Stimulated activated effector memory CD8-positive, alpha-beta T cell treated with anti-CD3 and anti-CD28 coated beads, Interleukin-12 subunit alpha, Interleukin-12 subunit beta, amount 100 ng/mL, for 72 hours (primary cell): Measurements from ENCODE around the gene C20orf144.

Source experiments
- ATAC-seq: fragments of 150-1000 bp; cut with Tn5 transposase; 2 replicates; pipeline ENCODE4 v1.10.0; 2021
- DNase-seq, 2 donors: peaks; one replicate each; pipeline ENCODE4 v3.0.0; 2021 to 2022; ENCODE audit warnings: low spot score in 2 of 2
- H3K27ac Mint-ChIP-seq: one replicate; pipeline ENCODE4 v1.8.0; 2022; ENCODE audit warnings: mild to moderate bottlenecking, mixed read lengths
- H3K36me3 Mint-ChIP-seq: one replicate; pipeline ENCODE4 v1.8.0; 2022; ENCODE audit warnings: mild to moderate bottlenecking, mixed read lengths
- H3K4me1 Mint-ChIP-seq: one replicate; pipeline ENCODE4 v1.8.0; 2022; ENCODE audit warnings: mixed read lengths
- H3K4me3 Mint-ChIP-seq: one replicate; pipeline ENCODE4 v1.8.0; 2022; ENCODE audit warnings: mild to moderate bottlenecking, mixed read lengths
- H3K9me3 Mint-ChIP-seq: one replicate; pipeline ENCODE4 v1.8.0; 2022; ENCODE audit warnings: mixed read lengths

Gene C20orf144

DNA sequence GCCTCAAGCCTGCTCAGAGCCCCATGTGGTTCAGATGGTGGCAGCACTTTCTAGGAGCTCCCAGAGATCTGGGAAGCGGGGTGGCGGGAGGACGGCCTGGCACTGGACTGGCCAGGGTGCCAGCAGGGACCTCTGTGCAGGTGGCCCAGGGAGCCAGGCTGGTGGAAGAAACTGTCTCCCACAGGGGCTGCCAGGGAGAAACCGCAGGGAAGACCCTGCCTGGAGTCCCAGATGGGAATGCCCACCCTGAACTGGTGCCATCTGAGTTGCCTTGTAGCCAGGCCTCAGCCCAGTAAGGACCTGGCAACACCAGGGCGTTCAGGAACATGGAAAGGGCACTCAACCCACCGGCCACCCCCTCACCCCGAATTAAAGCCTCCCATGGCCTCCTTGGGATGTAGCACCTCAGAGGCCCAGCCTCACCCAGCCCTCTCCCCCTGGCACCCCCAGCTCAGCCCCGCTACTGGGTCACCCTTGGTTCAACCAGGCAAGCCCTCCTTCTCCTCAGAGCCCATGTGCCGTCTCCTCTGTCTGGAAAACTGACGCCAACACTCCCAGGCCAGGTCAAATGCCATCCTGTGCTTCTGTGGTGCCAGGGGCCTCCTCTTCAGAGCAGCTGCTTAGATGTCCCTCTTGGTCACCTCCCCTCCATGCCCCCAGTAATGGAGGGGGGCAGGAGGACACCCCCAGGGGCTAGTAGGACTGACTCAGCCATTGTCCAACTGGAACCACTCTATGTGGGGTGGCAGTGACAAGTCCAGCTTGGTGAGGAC, 5.9 kb upstream of the C20orf144 start:
- Mint-ChIP-seq H3K9me3 (no peaks in the 10 kb centered on the region), H3K4me3 (no peak overlapping the region), H3K27ac (no peak overlapping the region), H3K36me3 (no peaks in the 10 kb centered on the region), H3K4me1 (peaks cover 23% of the 10 kb centered on the region)
- DNase-seq: no peak
- no peak for ATAC-seq

DNA sequence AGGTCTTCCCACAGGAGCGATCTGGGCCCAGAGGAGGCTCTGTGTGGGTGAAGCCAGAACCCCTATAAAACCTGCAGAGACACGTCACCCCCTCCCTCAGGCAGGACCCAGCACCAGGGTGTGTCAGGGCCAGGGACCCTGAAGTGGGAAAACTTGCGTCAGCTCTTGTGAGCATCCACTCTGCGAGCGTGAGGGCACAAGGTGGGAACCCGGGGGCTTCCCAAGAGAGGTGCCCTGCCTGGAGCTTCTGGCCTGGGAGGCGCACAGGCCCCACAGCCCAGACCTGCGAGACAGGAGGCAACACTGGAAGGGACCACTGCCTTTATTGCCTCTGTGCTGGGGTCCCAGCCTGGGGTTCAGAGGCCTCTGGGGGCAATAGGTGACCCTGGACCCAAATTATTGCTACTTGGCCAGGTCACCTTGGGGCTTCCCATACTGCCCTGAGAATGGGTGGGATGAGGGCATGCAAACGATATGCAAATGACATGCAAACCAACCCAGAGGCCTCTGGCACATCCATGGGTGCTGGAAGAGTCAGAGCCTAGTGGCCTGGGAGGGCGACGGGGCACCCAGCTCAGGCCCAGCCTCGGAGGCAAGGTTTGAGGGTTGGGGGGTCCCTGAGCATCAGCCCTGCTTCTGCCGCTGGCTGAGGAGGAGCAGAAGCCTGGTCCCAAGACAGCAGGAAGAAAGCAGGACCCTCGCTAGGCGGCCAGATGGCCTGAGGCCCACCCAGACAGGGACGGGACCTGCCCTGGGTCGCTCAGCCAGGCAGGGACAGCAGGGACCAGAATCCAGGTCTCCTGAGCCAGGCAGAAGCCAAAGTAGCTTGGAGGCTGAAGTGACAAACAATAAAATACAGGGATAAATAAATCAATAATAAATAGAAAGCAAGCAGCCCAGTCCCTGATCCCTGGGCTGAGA, 5.1 kb upstream of the C20orf144 start:
- H3K4me3 Mint-ChIP-seq: no peak overlapping the region
- no peaks in the 10 kb centered on the region for H3K9me3 Mint-ChIP-seq
- no peaks in the 10 kb centered on the region for H3K36me3 Mint-ChIP-seq
- no peak for DNase-seq
- peaks cover 14% of the 10 kb centered on the region for H3K4me1 Mint-ChIP-seq
- no peak overlapping the region for H3K27ac Mint-ChIP-seq
- no peak for ATAC-seq

DNA sequence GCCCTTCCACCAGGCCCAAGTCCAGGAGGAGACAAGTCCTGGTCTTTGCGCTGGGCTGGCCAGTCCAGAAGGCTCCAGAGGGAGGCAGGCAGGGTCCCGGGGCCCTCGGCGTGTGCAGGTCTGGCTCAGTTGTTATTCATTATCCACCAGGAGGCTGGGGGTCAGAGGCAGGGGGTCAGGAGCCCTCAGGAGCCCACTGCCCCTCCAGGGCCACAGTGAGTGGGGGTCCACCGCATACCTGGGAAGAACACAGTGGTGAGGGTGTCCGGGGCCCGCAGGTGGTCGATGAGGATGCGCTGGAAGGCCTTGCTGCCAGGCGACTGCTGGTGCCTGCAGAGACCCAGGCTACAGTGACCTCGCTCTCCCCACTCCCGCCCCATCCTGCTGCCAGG, 4.4 kb upstream of the C20orf144 start:
- Mint-ChIP-seq H3K36me3 (no peaks in the 10 kb centered on the region), H3K27ac (no peak overlapping the region), H3K4me1 (peaks cover 12% of the 10 kb centered on the region), H3K4me3 (no peak overlapping the region), H3K9me3 (no peaks in the 10 kb centered on the region)
- ATAC-seq: no peak
- DNase-seq: no peak

DNA sequence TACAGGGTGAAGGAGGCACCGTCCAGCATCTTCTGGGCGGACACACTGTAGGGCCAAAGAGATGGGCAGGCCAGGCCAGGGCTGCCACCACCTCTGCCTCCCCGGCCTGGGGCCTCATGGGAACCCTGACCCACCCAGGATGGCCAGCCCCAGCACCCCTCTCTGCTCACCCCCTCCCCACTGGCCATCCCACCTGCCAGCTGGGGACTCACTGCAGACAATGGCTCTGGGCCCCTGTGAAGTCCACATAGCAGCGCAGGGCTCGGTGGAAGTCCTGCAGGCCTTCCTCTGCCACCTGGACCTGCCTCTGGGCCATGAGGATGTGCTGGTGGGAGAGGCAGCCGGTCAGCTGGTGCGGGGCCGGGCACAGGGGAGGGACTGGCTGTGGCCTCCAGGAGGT, 3.6 kb upstream of the C20orf144 start:
- no peaks in the 10 kb centered on the region for H3K36me3 Mint-ChIP-seq
- H3K4me3 Mint-ChIP-seq: no peak overlapping the region
- DNase-seq: no peak
- no peak for ATAC-seq
- no peak overlapping the region for H3K27ac Mint-ChIP-seq
- H3K4me1 Mint-ChIP-seq: peaks cover 8% of the 10 kb centered on the region
- H3K9me3 Mint-ChIP-seq: no peaks in the 10 kb centered on the region

DNA sequence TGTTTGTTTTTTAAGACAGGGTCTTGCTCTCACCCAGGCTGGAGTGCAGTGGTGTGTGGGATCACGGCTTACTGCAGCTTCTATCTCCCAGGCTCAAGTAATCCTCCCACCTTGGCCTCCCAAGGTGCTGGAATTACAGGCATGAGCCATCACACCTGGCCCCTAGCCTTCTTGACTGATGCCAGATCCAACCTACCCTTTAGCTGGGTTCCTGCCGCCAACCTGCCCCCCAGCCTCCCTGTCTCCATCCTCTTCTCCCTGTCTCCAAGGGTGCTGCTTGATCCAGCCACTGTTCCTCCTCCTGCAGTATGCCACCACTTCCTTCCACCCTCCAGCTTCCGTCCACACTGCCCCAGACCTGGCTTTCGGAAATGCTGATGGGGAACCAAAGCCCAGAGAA, 3.2 kb upstream of the C20orf144 start:
- Mint-ChIP-seq H3K27ac (peak overlapping the region; percentile 81), H3K36me3 (no peaks in the 10 kb centered on the region), H3K9me3 (no peaks in the 10 kb centered on the region), H3K4me1 (peaks cover 7% of the 10 kb centered on the region), H3K4me3 (no peak overlapping the region)
- DNase-seq (no peak), ATAC-seq (no peak)

DNA sequence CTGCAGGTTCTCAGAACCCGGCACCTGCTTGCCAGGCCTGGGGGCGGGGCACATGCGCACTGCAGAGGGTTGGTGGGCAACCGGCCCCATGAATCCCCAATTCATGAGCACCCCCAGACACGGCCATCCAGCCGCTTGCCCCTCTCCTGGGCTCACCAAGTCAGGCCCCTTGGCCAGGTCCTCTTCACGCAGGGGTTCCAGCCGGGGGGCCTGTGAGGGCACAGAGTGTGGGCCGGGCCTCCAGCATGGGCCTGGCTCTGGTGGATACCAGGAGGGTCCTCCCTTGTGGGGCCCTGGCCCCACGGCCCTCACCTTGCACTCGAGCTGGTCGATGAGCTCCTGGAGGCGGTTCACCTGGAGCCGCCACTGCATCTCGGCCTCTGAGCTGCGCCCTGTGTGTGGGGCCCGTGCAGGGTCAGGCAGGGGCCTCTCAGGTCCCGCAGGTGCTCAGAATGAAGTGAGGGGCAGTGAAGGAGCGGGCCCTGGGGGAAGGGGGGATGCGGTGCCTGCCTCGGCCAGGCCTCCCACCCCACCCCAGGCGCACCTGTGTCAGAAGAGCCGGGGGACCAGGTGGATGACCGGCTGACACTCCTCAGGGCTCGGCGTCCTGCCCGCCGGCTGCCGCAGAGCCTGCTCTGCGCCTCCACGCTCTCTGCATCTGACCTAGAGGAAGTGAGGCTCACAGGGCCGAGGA, 2.6 kb upstream of the C20orf144 start:
- DNase-seq (no peak), ATAC-seq (no peak)
- H3K27ac Mint-ChIP-seq: peak overlapping the region; percentile 81
- H3K4me1 Mint-ChIP-seq: peaks cover 12% of the 10 kb centered on the region
- H3K4me3 Mint-ChIP-seq: no peak overlapping the region
- no peaks in the 10 kb centered on the region for H3K36me3 Mint-ChIP-seq
- H3K9me3 Mint-ChIP-seq: no peaks in the 10 kb centered on the region

DNA sequence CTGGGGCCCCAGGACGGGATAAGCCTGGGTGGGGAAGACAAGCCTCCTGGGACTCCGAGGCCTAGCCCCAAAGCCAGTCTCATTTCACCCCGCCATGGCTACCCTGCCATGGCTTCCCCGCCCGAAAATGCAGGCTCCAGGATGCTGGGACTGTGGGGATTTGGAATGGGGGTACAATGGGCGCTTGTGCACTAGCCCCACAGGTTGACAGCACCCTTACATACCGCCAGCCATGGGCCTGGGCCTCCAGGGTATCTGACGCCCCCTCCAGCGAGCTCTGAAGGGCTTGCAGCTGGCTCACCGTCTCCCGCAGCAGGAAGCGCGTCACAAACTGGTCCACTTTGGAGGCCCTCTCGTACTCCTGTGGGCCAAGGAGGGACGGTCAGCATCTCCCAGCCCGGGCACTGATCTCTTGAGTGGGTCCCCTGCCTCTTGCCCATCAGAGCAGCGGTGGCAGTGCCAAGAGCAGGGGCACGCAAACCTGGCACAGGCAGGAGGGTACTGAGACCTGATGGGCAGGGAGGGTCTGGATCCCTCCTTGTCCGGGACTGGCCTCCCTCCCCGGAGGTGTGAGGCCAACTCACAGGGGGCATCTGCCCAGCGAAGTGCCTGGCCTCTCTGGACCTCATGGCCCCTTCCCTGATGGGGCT, 2.0 kb upstream of the C20orf144 start:
- Mint-ChIP-seq H3K4me3 (no peak overlapping the region), H3K4me1 (peaks cover 19% of the 10 kb centered on the region), H3K27ac (no peak overlapping the region), H3K36me3 (no peaks in the 10 kb centered on the region), H3K9me3 (no peaks in the 10 kb centered on the region)
- ATAC-seq (no peak), DNase-seq (no peak)

DNA sequence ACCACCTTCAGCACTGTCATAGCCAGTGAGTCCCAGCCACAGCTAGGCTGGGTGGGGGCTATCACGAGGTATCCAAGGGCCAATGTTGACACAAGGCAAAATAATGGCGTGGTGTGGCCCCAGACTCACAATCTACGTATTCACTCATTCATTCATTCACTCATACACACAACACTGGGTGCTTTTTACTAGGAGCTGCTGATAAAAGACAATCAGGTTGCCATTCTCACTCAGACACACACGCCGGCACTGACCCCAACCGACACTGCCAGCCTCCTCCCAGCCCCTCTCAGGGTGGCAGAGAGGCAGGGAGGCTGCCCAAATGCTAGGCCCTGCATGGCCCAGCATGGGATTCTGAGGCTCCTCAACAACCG, 1.5 kb upstream of the C20orf144 start:
- H3K4me3 Mint-ChIP-seq: no peak overlapping the region
- peaks cover 24% of the 10 kb centered on the region for H3K4me1 Mint-ChIP-seq
- ATAC-seq (no peak), DNase-seq (no peak)
- no peak overlapping the region for H3K27ac Mint-ChIP-seq
- H3K36me3 Mint-ChIP-seq: no peaks in the 10 kb centered on the region
- H3K9me3 Mint-ChIP-seq: no peaks in the 10 kb centered on the region

DNA sequence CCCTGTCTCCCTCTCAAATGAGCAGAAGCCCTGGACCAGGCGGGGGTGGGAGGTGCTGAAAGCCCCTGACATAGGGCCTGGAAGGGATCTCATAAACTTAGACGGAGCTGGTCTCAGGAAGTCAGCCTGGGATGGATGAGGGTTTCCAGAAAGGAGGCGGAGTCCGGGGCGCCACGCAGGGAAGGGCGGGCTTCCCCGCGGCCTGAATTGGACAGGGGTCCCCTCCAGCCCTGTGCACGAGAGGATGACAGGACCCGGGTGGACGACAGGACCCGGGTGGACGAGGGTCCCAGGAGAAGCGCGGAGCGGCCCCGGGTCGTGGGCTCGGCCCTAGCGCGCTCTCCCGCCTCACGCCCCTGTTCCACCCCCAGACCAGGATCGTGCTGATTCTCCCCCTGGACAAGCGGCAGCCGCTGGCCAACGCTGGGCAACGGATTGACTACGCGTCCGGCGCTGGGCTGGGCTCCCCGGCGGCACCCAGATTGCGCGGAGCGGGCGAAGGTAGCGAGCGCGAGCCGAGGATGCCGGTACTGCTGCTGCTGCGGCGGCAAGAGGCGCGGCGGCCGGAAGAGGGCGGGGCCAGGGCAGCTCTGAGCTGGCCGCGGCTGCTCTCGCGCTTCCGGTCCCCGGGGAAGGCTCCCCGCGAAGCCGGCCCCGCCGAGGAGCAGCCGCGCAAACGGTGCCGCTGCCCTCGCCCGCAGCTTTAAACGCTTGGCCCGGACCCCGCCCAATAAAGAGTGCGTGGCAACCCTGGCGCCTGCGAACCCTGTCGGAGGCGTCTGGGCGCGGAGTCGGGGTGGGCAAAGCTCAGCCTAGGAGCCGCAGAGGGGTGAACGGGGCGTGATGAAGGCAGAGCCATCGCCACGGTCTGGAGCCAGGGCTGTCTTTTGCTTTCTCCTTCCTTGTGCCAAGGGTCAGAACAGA, 1.3 kb downstream of the C20orf144 start:
- Mint-ChIP-seq H3K36me3 (peaks cover 6% of the 10 kb centered on the region), H3K4me1 (peaks cover 40% of the 10 kb centered on the region), H3K27ac (peak overlapping the region; percentile 97), H3K4me3 (peak overlapping the region; percentile 96), H3K9me3 (no peaks in the 10 kb centered on the region)
- DNase-seq (peak; percentile 79 to 89), ATAC-seq (peak; percentile 74)

DNA sequence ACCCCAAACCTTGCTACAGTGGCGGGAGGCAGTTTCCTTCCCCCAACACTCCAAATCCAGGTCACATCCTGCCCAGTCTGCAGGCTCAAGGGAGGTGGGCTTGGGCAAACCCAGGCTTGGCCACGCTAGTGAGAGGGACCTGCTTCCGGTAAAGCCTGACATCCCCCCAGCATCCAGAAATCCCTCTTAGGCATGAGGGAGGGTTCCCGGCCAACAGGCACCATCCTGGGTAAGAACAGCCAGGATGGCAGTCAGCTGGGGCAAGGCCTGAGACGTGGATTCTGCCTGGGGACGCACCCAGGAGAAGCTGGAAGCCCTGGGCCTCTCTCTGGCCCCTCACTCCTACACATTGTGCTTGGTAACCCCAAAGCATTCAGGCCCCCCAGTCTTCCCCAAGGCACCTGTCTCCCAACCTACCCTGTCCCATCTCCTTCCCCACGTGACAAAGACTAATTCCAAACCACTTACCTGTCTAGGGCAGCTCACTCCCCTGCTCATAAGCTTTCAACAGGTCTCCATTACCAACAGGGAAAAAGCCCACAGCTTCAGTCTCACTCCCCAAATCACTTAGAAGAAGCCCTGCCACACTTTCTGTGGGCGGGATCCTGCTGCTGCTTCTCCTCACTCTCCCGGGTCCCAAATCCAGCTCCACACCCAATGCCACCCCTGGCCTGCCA, 2.1 kb downstream of the C20orf144 start:
- no peak for ATAC-seq
- no peaks in the 10 kb centered on the region for H3K9me3 Mint-ChIP-seq

DNA sequence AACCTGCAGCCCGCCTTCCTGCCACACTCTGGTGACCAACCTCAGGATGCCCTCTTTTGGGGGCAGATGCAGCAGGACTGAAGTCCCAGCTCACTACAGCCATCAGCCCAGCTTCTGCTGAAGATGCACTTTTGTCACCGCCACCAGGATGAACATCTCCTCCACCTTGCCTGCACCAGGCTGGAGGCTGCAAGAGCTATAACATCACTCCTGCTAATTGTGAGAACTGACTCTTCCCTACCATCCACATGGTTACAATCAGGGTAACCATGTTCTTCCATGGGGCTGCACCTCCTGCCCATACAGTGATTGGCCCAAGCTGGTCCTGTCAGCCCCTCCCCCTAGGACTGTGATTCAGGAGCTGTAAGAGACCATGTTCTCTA, 2.6 kb downstream of the C20orf144 start:
- Mint-ChIP-seq H3K27ac (peak overlapping the region; percentile 97), H3K9me3 (no peaks in the 10 kb centered on the region), H3K36me3 (peaks cover 7% of the 10 kb centered on the region), H3K4me1 (peaks cover 44% of the 10 kb centered on the region), H3K4me3 (peak overlapping the region; percentile 96)
- ATAC-seq: no peak
- no peak for DNase-seq

More for the DNA sequence above, 2.1 kb downstream of the C20orf144 start:
- H3K4me1 Mint-ChIP-seq: peaks cover 41% of the 10 kb centered on the region
- DNase-seq: no peak
- H3K4me3 Mint-ChIP-seq: peak overlapping the region; percentile 96
- peak overlapping the region; percentile 97 for H3K27ac Mint-ChIP-seq
- peaks cover 6% of the 10 kb centered on the region for H3K36me3 Mint-ChIP-seq

DNA sequence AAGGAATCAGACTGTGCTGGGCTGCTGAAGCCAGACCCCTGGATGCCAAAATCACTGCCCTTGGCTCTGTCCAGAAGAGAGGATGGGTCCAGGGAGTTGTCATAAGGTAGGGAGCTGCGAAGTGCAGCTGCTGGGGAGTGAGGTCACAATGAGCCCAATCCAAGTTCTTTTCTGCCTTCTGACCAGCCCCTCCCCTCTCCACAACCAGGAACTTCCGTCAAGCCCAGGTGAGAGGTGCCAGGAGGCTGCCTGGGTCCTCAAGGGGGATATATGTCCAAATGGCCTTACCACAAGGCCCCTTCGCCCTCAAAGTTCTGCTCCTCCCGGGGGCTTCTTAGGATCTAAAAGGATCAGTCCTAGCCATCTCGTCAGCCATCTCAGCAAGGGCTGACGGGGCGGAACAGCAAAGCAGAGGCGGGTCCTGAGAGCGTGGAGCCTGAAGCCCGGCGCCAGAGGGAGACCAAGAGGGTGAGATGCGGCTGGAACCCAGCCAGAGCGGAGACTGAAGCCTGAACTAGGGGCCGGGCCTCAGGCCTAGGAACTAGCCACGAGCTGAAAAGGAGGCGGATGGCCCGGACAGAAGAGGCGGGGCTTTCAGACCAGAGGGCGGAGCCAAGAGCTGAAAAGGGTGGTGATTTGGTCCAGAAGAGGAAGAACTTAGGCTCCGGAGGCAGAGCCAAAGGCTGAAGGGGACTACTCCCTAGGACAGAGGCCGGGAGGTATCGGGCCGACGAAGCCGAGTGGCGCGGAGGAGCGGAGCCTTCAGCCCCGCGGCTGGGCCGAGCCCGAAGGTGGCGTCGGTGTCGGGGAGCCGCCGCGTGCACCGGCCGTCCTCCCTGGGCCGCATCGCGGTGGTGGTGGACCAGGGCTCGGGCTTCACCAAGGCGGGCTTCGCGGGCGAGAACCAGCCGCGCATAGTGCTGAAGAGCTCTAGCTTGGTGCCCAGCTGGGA, 4.4 kb downstream of the C20orf144 start, which contains the start of gene ACTL10:
TSS of gene ACTL10 (plus strand) at position 651 of the 952 bp plus-strand sequence. CDS start 555 bp downstream, outside the sequence.
- Mint-ChIP-seq H3K4me1 (peaks cover 49% of the 10 kb centered on the region), H3K36me3 (peaks cover 18% of the 10 kb centered on the region), H3K9me3 (no peaks in the 10 kb centered on the region), H3K4me3 (peak within 1 kb of the TSS; percentile 96), H3K27ac (peak within 1 kb of the TSS; percentile 97)
- peak; percentile 73 to 95 for DNase-seq
- ATAC-seq: peak; percentile 71

DNA sequence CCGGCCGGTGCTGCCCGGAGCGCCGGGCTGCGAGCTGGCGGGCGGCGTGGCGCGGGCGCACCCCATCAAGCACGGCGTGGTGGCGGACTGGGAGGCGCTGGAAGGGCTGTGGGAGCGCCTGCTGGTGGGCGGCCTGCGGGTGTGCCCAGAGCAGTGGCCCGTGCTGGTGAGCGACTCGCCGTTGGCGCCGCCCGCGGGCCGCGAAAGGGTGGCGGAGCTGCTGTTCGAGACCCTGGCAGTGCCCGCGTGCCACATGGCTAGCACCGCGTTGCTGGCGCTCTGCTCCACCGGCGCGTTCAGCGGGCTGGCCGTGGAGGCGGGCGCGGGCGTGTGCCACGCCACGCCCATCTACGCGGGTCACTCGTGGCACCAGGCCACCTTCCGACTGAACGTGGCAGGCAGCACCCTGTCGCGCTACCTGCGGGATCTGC, 5.1 kb downstream of the C20orf144 start:
- ATAC-seq (peak; percentile 44), DNase-seq (peak in 1 of 2 donors; percentile 53)
- Mint-ChIP-seq H3K36me3 (peaks cover 18% of the 10 kb centered on the region), H3K4me1 (peaks cover 49% of the 10 kb centered on the region), H3K4me3 (peak overlapping the region; percentile 96), H3K27ac (peak overlapping the region; percentile 97), H3K9me3 (no peaks in the 10 kb centered on the region)
